Measurements from ENCODE around the gene FTCD. TPM values are rescaled to one million over a fixed set of nuclear protein-coding genes. Genes with fewer than 3 reads are reported as not detected.

The FTCD gene
- total RNA-seq, 1 donor from 2014 or later: 1.8 TPM

- H3K4me3 Mint-ChIP-seq: no peak overlapping the region
- peaks cover 23% of the 10 kb centered on the region for H3K9me3 Mint-ChIP-seq
- H3K27me3 Mint-ChIP-seq (ENCODE audit: low read depth): peaks cover 3% of the 10 kb centered on the region
- no peaks in the 10 kb centered on the region for H3K4me1 Mint-ChIP-seq
- no peak overlapping the region for H3K27ac Mint-ChIP-seq (ENCODE audit: unreplicated experiment)
- no peak for TF ChIP-seq CTCF (conservative IDR thresholded peaks at IDR 0.05)
- no peak for DNase-seq (ENCODE audit: low read depth, low spot score)
- H3K36me3 Mint-ChIP-seq (ENCODE audit: low read depth): peaks cover 9% of the 10 kb centered on the region
These were observed 67.7 kb downstream of the FTCD start for GRCh38 chr21:46087641-46088040.

Other genes starting within 250 kb of the FTCD start
- gene COL6A1, start 173.8 kb downstream of the FTCD start, total RNA-seq: 118 and 120 TPM in 2 replicates
- 17.8 and 18.5 TPM in 2 replicates for gene COL6A2, start 57.5 kb downstream of the FTCD start, total RNA-seq
- 27.5 and 28.1 TPM in 2 replicates for gene SPATC1L, start 28.9 kb upstream of the FTCD start, total RNA-seq
- 218 and 225 TPM in 2 replicates for gene LSS, start 73.2 kb upstream of the FTCD start, total RNA-seq
- gene MCM3AP, start 130.0 kb upstream of the FTCD start, total RNA-seq: 142 and 153 TPM in 2 replicates
- 23.0 and 23.1 TPM in 2 replicates for gene YBEY, start 130.8 kb upstream of the FTCD start, total RNA-seq
- 61.0 and 61.5 TPM in 2 replicates for gene C21orf58, start 168.3 kb upstream of the FTCD start, total RNA-seq
- 54.8 and 60.4 TPM in 2 replicates for gene PCNT, start 168.6 kb upstream of the FTCD start, total RNA-seq